NCI-H345 (cell line): Measurements from ENCODE around the gene NAALADL2.
"Not testable (repeated sequence)": the region's sequence is repeated elsewhere in the genome, so short reads cannot be mapped to it uniquely, and the experiment has no call there.

Experiments used
- DNase-seq: peaks from one replicate; lab custom pipeline; 2025; lab: John Stamatoyannopoulos, UW

The NAALADL2 gene

GRCh38 chr3:175489406-175489805 is 630.3 kb downstream of the NAALADL2 start:
- DNase-seq, result no peak

GRCh38 chr3:175493301-175493700 is 634.2 kb downstream of the NAALADL2 start:
- no peak for DNase-seq

GRCh38 chr3:175495331-175495730 is 636.2 kb downstream of the NAALADL2 start:
- no peak for DNase-seq

GRCh38 chr3:175502155-175502554 is 643.0 kb downstream of the NAALADL2 start:
- no peak for DNase-seq

- no peak for DNase-seq
These were observed 652.2 kb downstream of the NAALADL2 start for GRCh38 chr3:175511219-175511785.

- DNase-seq, result no peak
These were observed 653.6 kb downstream of the NAALADL2 start for GRCh38 chr3:175512700-175513099.

GRCh38 chr3:175518459-175518858 is 659.3 kb downstream of the NAALADL2 start:
- DNase-seq, result no peak

GRCh38 chr3:175521406-175521805 is 662.3 kb downstream of the NAALADL2 start:
- no peak for DNase-seq

GRCh38 chr3:175526191-175526590 is 667.1 kb downstream of the NAALADL2 start:
- no peak for DNase-seq

- no peak for DNase-seq
These were observed 667.6 kb downstream of the NAALADL2 start for GRCh38 chr3:175526609-175527280.

- not testable (repeated sequence) for DNase-seq
These were observed 669.6 kb downstream of the NAALADL2 start for GRCh38 chr3:175528693-175529092.

GRCh38 chr3:175535351-175535750 is 676.2 kb downstream of the NAALADL2 start:
- no peak for DNase-seq

- DNase-seq, result no peak
These were observed 687.0 kb downstream of the NAALADL2 start for GRCh38 chr3:175546115-175546514.

- no peak for DNase-seq
These were observed 693.8 kb downstream of the NAALADL2 start for GRCh38 chr3:175552929-175553328.

- DNase-seq, result no peak
These were observed 695.7 kb downstream of the NAALADL2 start for GRCh38 chr3:175554801-175555200.

GRCh38 chr3:175558261-175558660 is 699.1 kb downstream of the NAALADL2 start:
- DNase-seq, result no peak

GRCh38 chr3:175564363-175564762 is 705.2 kb downstream of the NAALADL2 start:
- no peak for DNase-seq

- no peak for DNase-seq
These were observed 712.0 kb downstream of the NAALADL2 start for GRCh38 chr3:175571096-175571495.

GRCh38 chr3:175573226-175573625 is 714.1 kb downstream of the NAALADL2 start:
- DNase-seq, result no peak

GRCh38 chr3:175580318-175580717 is 721.2 kb downstream of the NAALADL2 start:
- DNase-seq, result no peak

- no peak for DNase-seq
These were observed 726.8 kb downstream of the NAALADL2 start for GRCh38 chr3:175585898-175586297.

- DNase-seq, result no peak
These were observed 731.6 kb downstream of the NAALADL2 start for GRCh38 chr3:175590745-175591144.

- no peak for DNase-seq
These were observed 732.2 kb downstream of the NAALADL2 start for GRCh38 chr3:175591375-175591774.

- no peak for DNase-seq
These were observed 734.2 kb downstream of the NAALADL2 start for GRCh38 chr3:175593331-175593730.
